HL-60 (cell line): Measurements from ENCODE around the gene CPTP.

Source experiments
- POLR2AphosphoS5 ChIP-seq: IDR thresholded peaks from 2 replicates; pipeline ENCODE4 v1.6.1; 2012; ENCODE audit warnings: low read depth
- REST ChIP-seq: IDR thresholded peaks from 2 replicates; pipeline ENCODE4 v1.6.1; 2012; ENCODE audit warnings: low read depth; ENCODE audit not compliant: insufficient replicate concordance
- TF ChIP-seq, protein P1 (sequence below): IDR thresholded peaks from one replicate; pipeline ENCODE4 v1.5.1; 2011; ENCODE audit warnings: low read length, control low read depth, inconsistent platforms; ENCODE audit not compliant: insufficient read depth

DNA sequence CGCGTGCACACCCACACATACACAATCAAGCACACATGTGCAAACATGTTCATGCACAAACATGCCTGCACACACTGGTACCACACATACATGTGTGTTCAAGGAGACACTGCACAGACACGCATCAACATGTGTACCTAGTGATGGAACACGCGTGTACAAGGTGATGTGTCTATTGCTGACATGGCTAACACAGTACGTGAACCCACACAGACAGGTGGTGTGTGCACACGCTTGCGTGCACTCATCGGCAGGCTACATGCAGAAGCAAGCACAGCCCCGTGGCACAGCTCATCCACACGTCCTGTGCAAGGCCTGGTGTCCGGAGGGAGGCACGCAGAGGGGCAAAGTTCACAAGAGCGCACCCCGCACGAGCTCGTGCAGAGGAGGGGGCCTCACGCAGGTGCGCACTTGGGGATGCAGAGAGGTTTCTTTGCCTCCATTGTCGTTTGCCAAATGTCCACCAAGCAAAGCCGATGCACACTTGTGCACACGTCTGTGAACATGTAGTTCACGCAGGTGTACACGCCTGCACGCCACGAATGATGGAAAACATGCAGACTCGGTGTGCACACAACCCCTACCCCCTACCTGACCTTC is 17.8 kb upstream of the CPTP start:
- TF ChIP-seq POLR2AphosphoS5, result no peak
- no peak for TF ChIP-seq REST
- TF ChIP-seq, protein P1, sequence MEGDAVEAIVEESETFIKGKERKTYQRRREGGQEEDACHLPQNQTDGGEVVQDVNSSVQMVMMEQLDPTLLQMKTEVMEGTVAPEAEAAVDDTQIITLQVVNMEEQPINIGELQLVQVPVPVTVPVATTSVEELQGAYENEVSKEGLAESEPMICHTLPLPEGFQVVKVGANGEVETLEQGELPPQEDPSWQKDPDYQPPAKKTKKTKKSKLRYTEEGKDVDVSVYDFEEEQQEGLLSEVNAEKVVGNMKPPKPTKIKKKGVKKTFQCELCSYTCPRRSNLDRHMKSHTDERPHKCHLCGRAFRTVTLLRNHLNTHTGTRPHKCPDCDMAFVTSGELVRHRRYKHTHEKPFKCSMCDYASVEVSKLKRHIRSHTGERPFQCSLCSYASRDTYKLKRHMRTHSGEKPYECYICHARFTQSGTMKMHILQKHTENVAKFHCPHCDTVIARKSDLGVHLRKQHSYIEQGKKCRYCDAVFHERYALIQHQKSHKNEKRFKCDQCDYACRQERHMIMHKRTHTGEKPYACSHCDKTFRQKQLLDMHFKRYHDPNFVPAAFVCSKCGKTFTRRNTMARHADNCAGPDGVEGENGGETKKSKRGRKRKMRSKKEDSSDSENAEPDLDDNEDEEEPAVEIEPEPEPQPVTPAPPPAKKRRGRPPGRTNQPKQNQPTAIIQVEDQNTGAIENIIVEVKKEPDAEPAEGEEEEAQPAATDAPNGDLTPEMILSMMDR, result no peak
